ENCODE data around the gene NECTIN4.

The NECTIN4 gene

DNA sequence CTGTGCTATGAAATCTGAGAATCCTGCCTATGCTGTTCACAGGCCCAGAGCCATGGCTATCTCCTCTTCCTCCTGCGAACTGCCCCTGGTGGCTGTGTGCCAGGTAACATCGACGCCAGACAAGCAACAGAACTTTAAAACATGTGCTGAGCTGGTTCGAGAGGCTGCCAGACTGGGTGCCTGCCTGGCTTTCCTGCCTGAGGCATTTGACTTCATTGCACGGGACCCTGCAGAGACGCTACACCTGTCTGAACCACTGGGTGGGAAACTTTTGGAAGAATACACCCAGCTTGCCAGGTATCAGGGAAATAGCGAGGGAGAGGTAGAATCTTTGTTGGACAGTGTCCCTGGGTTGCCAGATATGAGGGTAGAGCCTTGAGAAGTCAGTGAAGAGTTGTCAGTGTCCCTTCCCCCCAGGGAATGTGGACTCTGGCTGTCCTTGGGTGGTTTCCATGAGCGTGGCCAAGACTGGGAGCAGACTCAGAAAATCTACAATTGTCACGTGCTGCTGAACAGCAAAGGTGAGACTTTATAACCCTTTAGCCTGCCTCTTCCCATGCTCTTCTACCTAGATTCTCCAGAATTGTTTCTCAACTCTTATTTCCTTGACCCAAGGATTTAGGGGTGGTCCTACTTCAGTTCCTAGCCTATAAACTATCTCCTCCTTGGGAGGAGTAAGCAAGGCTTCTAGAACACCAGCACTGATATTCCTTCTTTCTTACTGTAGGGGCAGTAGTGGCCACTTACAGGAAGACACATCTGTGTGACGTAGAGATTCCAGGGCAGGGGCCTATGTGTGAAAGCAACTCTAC is 29.9 kb upstream of the NECTIN4 start:
- TF ChIP-seq ZBTB7A (IDR thresholded peaks at IDR 0.05; ENCODE audit: low read depth): no peak
- no peak for TF ChIP-seq NFIC (IDR thresholded peaks at IDR 0.05)
- TF ChIP-seq, protein P1, sequence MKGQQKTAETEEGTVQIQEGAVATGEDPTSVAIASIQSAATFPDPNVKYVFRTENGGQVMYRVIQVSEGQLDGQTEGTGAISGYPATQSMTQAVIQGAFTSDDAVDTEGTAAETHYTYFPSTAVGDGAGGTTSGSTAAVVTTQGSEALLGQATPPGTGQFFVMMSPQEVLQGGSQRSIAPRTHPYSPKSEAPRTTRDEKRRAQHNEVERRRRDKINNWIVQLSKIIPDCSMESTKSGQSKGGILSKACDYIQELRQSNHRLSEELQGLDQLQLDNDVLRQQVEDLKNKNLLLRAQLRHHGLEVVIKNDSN (IDR thresholded peaks at IDR 0.05): no peak
- TF ChIP-seq CREB1 (IDR thresholded peaks at IDR 0.05; ENCODE audit: low read depth): no peak
- TF ChIP-seq RAD21 (IDR thresholded peaks at IDR 0.05; ENCODE audit: low read depth): no peak
- TF ChIP-seq EP300 (IDR thresholded peaks at IDR 0.05; ENCODE audit: borderline replicate concordance): no peak
- TF ChIP-seq, protein P2, sequence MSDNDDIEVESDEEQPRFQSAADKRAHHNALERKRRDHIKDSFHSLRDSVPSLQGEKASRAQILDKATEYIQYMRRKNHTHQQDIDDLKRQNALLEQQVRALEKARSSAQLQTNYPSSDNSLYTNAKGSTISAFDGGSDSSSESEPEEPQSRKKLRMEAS (IDR thresholded peaks at IDR 0.05): no peak
- no peak for TF ChIP-seq FOXM1 (IDR thresholded peaks at IDR 0.05; ENCODE audit: borderline replicate concordance, low read depth)
- TF ChIP-seq TAF1 (IDR thresholded peaks at IDR 0.05; ENCODE audit: low read depth): no peak
- no peak for TF ChIP-seq TEAD4 (IDR thresholded peaks at IDR 0.05)
- TF ChIP-seq EGR1 (IDR thresholded peaks at IDR 0.05): no peak
- no peak for TF ChIP-seq YY1 (IDR thresholded peaks at IDR 0.05; ENCODE audit: low read depth)
- no peak for TF ChIP-seq TCF12 (IDR thresholded peaks at IDR 0.05; ENCODE audit: low read depth)
- TF ChIP-seq REST (IDR thresholded peaks at IDR 0.05; ENCODE audit: low read depth): no peak
- no peak for TF ChIP-seq CEBPB (IDR thresholded peaks at IDR 0.05)

GRCh38 chr1:161117759-161118581 is 28.6 kb upstream of the NECTIN4 start, which contains the start of the genes NIT1 and PFDN2:
NIT1 (plus strand) TSS chr1:161118105; CDS start chr1:161118177, 72 bp downstream.
PFDN2 (minus strand) TSS chr1:161118037; CDS start chr1:161118026, 11 bp downstream.
- no peak for TF ChIP-seq NFIC (IDR thresholded peaks at IDR 0.05)
- TF ChIP-seq TEAD4 (IDR thresholded peaks at IDR 0.05): peak; percentile 16; the same call in 1 of the 2 replicates
- peak; percentile 90 for TF ChIP-seq EGR1 (IDR thresholded peaks at IDR 0.05)
- TF ChIP-seq, protein P2 (IDR thresholded peaks at IDR 0.05): peak; percentile 50; the same call in 1 of the 2 replicates
- TF ChIP-seq REST (IDR thresholded peaks at IDR 0.05; ENCODE audit: low read depth): no peak
- TF ChIP-seq YY1 (IDR thresholded peaks at IDR 0.05; ENCODE audit: low read depth): peak; percentile 97
- no peak for TF ChIP-seq EP300 (IDR thresholded peaks at IDR 0.05; ENCODE audit: borderline replicate concordance)
- peak; percentile 98 for TF ChIP-seq TAF1 (IDR thresholded peaks at IDR 0.05; ENCODE audit: low read depth)
- no peak for TF ChIP-seq CEBPB (IDR thresholded peaks at IDR 0.05)
- no peak for TF ChIP-seq FOXM1 (IDR thresholded peaks at IDR 0.05; ENCODE audit: borderline replicate concordance, low read depth)
- TF ChIP-seq TCF12 (IDR thresholded peaks at IDR 0.05; ENCODE audit: low read depth): peak; percentile 63; the same call in 1 of the 2 replicates
- no peak for TF ChIP-seq ZBTB7A (IDR thresholded peaks at IDR 0.05; ENCODE audit: low read depth)
- peak; percentile 75 for TF ChIP-seq CREB1 (IDR thresholded peaks at IDR 0.05; ENCODE audit: low read depth)
- TF ChIP-seq, protein P1 (IDR thresholded peaks at IDR 0.05): no peak
- TF ChIP-seq RAD21 (IDR thresholded peaks at IDR 0.05; ENCODE audit: low read depth): no peak

DNA sequence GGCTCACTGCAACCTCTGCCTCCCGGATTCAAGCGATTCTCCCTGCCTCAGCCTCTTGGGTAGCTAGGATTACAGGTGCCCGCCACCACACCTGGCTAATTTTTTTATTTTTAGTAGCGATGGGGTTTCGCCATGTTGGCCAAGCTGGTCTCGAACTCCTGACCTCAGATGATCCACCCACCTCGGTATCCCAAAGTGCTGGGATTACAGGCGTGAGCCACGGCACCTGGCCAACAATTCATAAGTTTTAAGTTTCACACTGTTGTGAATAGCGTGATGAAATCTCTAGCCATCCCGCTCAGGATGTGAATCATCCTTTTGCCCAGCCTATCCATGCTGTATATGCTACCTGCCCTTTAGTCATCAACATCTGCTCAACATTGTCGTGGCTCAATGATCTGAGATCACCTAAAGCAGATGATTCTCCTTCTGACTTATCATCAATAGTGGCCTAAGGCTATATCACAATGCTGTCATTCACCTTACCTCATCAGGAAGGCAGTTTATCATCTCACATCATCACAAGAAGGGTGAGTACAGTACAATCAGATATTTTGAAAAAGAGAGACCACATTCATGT is 25.9 kb upstream of the NECTIN4 start:
- TF ChIP-seq, protein P1 (IDR thresholded peaks at IDR 0.05): no peak
- TF ChIP-seq CREB1 (IDR thresholded peaks at IDR 0.05; ENCODE audit: low read depth) (no peak), ZBTB7A (IDR thresholded peaks at IDR 0.05; ENCODE audit: low read depth) (no peak), REST (IDR thresholded peaks at IDR 0.05; ENCODE audit: low read depth) (no peak), EGR1 (IDR thresholded peaks at IDR 0.05) (0 out of 2 replicates have a peak, but pooled peaks have one; percentile 19), RAD21 (IDR thresholded peaks at IDR 0.05; ENCODE audit: low read depth) (no peak), TCF12 (IDR thresholded peaks at IDR 0.05; ENCODE audit: low read depth) (peak; percentile 49; the same call in 1 of the 2 replicates), TAF1 (IDR thresholded peaks at IDR 0.05; ENCODE audit: low read depth) (no peak), EP300 (IDR thresholded peaks at IDR 0.05; ENCODE audit: borderline replicate concordance) (peak; percentile 28; the same call in 1 of the 2 replicates), YY1 (IDR thresholded peaks at IDR 0.05; ENCODE audit: low read depth) (no peak), CEBPB (IDR thresholded peaks at IDR 0.05) (peak; percentile 57), FOXM1 (IDR thresholded peaks at IDR 0.05; ENCODE audit: borderline replicate concordance, low read depth) (no peak), NFIC (IDR thresholded peaks at IDR 0.05) (peak; percentile 49; the same call in 1 of the 2 replicates), TEAD4 (IDR thresholded peaks at IDR 0.05) (peak; percentile 37; the same call in 1 of the 2 replicates)
- TF ChIP-seq, protein P2 (IDR thresholded peaks at IDR 0.05): no peak
